A549 (cell line): Measurements from ENCODE around the gene SPIRE2. TPM values are rescaled to one million over a fixed set of nuclear protein-coding genes. Genes with fewer than 3 reads are reported as not detected.

ENCODE experiments used
- ATAC-seq, 2 experiments: fragments of 200-7000 bp in 1 of 2; fragments of >200 bp in 1 of 2; cut with Nextera tagmentation in 1 of 2; cut with Tn5 transposase in 1 of 2; 3 replicates each; pipeline versions ENCODE4 v1.8.0 to v1.9.1; 2018 to 2020; ENCODE audit warnings: mild to moderate bottlenecking in 1 of 2, moderate library complexity in 1 of 2
- CTCF ChIA-PET: fragments of 300-600 bp; sonication (Branson Sonifier 250); formaldehyde crosslinking; extraction: SDS; loops from one replicate; lab custom pipeline; 2021; ENCODE audit warnings: antibody characterized with exemption, inconsistent platforms; lab: Yijun Ruan, JAX
- POLR2A ChIA-PET: fragments of 350-600 bp; formaldehyde crosslinking; extraction: SDS; loops from one replicate; lab custom pipeline; 2021; ENCODE audit warnings: antibody characterized with exemption, inconsistent platforms; lab: Yijun Ruan, JAX
- DNase-seq, 2 experiments: peaks; one replicate each; pipeline versions ENCODE4 v3.0.0 to v3.0.0-alpha.2; 2011 to 2016; ENCODE audit warnings: low read depth in 1 of 2, low spot score in 1 of 2
- FAIRE-seq: peaks from 2 replicates; lab custom pipeline; 2011; peaks lifted over from hg19 to GRCh38; lab: Jason Lieb, UNC
- H3K27ac ChIP-seq, 2 experiments: fragments of >200 bp; sonication (Bioruptor Twin); formaldehyde crosslinking; 3 replicates each; pipeline ENCODE4 v1.5.1; 2016 to 2017
- H3K4me1 ChIP-seq: fragments of >200 bp; sonication (Bioruptor Twin); formaldehyde crosslinking; 3 replicates; pipeline ENCODE4 v1.6.1; 2016
- H3K4me2 ChIP-seq: fragments of >200 bp; sonication (Bioruptor Twin); formaldehyde crosslinking; 3 replicates; pipeline ENCODE4 v1.6.1; 2016
- H3K4me3 ChIP-seq: fragments of >200 bp; sonication (Bioruptor Twin); formaldehyde crosslinking; 3 replicates; pipeline ENCODE4 v1.5.1; 2016
- H3K9me3 ChIP-seq: fragments of >200 bp; sonication (Bioruptor Twin); formaldehyde crosslinking; 3 replicates; pipeline ENCODE4 v1.6.1; 2016
- ATOH8 ChIP-seq: fragments of 250-450 bp; sonication (Bioruptor Pico); IDR thresholded peaks from 2 replicates; pipeline ENCODE4 v1.5.0; 2020; ENCODE audit warnings: low read depth, mild to moderate bottlenecking, moderate library complexity
- BCL3 ChIP-seq: fragments of >200 bp; sonication (Bioruptor Twin); formaldehyde crosslinking; IDR thresholded peaks from 3 replicates; pipeline ENCODE4 v1.6.1; 2016
- CBX2 ChIP-seq: fragments of 200-600 bp; sonication (generic); IDR thresholded peaks from 2 replicates; pipeline ENCODE4 v1.6.1; 2016; ENCODE audit warnings: low read depth, mild to moderate bottlenecking, borderline replicate concordance
- CBX8 ChIP-seq: fragments of 200-600 bp; sonication (generic); IDR thresholded peaks from 2 replicates; pipeline ENCODE4 v1.6.1; 2016
- CHD2 ChIP-seq: fragments of 150-350 bp; IDR thresholded peaks from 2 replicates; pipeline ENCODE4 v1.6.1; 2014; ENCODE audit warnings: low read length; ENCODE audit not compliant: partially characterized antibody
- CHD4 ChIP-seq: fragments of 200-600 bp; sonication (generic); IDR thresholded peaks from 2 replicates; pipeline ENCODE4 v1.6.1; 2016; ENCODE audit warnings: antibody characterized with exemption, mild to moderate bottlenecking, borderline replicate concordance
- E2F6 ChIP-seq: IDR thresholded peaks from 2 replicates; pipeline ENCODE4 v1.6.1; 2012; ENCODE audit warnings: low read depth, borderline replicate concordance
- EHF ChIP-seq: fragments of 250-450 bp; sonication (Bioruptor Pico); IDR thresholded peaks from 2 replicates; pipeline ENCODE4 v1.5.0; 2020; ENCODE audit warnings: mild to moderate bottlenecking
- EHMT2 ChIP-seq: fragments of 200-600 bp; sonication (generic); IDR thresholded peaks from 2 replicates; pipeline ENCODE4 v1.6.1; 2016; ENCODE audit warnings: antibody characterized with exemption, low read depth, mild to moderate bottlenecking, moderate library complexity
- FOSB ChIP-seq: fragments of 250-450 bp; sonication (Bioruptor Pico); IDR thresholded peaks from 2 replicates; pipeline ENCODE4 v1.5.0; 2020; ENCODE audit warnings: mild to moderate bottlenecking, moderate library complexity
- HOXA7 ChIP-seq: fragments of 250-450 bp; sonication (Bioruptor Pico); IDR thresholded peaks from 2 replicates; pipeline ENCODE4 v1.5.0; 2020; ENCODE audit warnings: mild to moderate bottlenecking, moderate library complexity
- HOXB13 ChIP-seq: fragments of 250-450 bp; sonication (Bioruptor Pico); IDR thresholded peaks from 2 replicates; pipeline ENCODE4 v1.5.0; 2020; ENCODE audit warnings: low read depth, mild to moderate bottlenecking, moderate library complexity
- HOXB5 ChIP-seq: fragments of 250-450 bp; sonication (Bioruptor Pico); IDR thresholded peaks from 2 replicates; pipeline ENCODE4 v1.5.0; 2020; ENCODE audit warnings: mild to moderate bottlenecking, moderate library complexity
- JUN ChIP-seq, 2 experiments: fragments of >200 bp; sonication (Bioruptor Twin); formaldehyde crosslinking; IDR thresholded peaks; 2 replicates in 1 of 2; 3 replicates in 1 of 2; pipeline ENCODE4 v1.6.1; 2016 to 2017
- JUNB ChIP-seq: fragments of >200 bp; sonication (Bioruptor Twin); formaldehyde crosslinking; IDR thresholded peaks from 2 replicates; pipeline ENCODE4 v1.6.1; 2016
- KDM1A ChIP-seq: fragments of 200-600 bp; sonication (generic); IDR thresholded peaks from 2 replicates; pipeline ENCODE4 v1.6.1; 2016; ENCODE audit warnings: low read depth, mild to moderate bottlenecking
- KDM5A ChIP-seq: fragments of 200-600 bp; sonication (generic); IDR thresholded peaks from 2 replicates; pipeline ENCODE4 v1.6.1; 2016; ENCODE audit warnings: antibody characterized with exemption, mild to moderate bottlenecking
- MAFK ChIP-seq: fragments of 450-650 bp; IDR thresholded peaks from 2 replicates; pipeline ENCODE4 v1.6.1; 2014; ENCODE audit not compliant: partially characterized antibody
- MAX ChIP-seq: IDR thresholded peaks from 2 replicates; pipeline ENCODE4 v1.6.1; 2012
- NFE2L2 ChIP-seq: fragments of 150-350 bp; conservative IDR thresholded peaks from 2 replicates; pipeline ENCODE4 v1.6.1; 2014; ENCODE audit warnings: low read length
- NPAS2 ChIP-seq: fragments of 250-450 bp; sonication (Bioruptor Pico); IDR thresholded peaks from 2 replicates; pipeline ENCODE4 v1.8.0; 2022; ENCODE audit warnings: mild to moderate bottlenecking, moderate library complexity, borderline replicate concordance
- NR3C1 ChIP-seq: fragments of >200 bp; sonication (Bioruptor Twin); formaldehyde crosslinking; IDR thresholded peaks from 3 replicates; pipeline ENCODE4 v1.6.1; 2017
- POLR2A ChIP-seq: IDR thresholded peaks from 2 replicates; pipeline ENCODE4 v1.6.1; 2012; ENCODE audit warnings: mild to moderate bottlenecking, low read length
- RAD21 ChIP-seq, 2 experiments: fragments of >200 bp in 1 of 2; sonication (Bioruptor Twin) in 1 of 2; formaldehyde crosslinking in 1 of 2; IDR thresholded peaks in 1 of 2; conservative IDR thresholded peaks in 1 of 2; 2 replicates in 1 of 2; 3 replicates in 1 of 2; pipeline ENCODE4 v1.6.1; 2012 to 2018; ENCODE audit warnings: inconsistent platforms in 1 of 2
- RARB ChIP-seq: fragments of 250-450 bp; sonication (Bioruptor Pico); IDR thresholded peaks from 2 replicates; pipeline ENCODE4 v1.8.0; 2021; ENCODE audit warnings: mild to moderate bottlenecking, moderate library complexity
- RCOR1 ChIP-seq: fragments of 150-350 bp; IDR thresholded peaks from 2 replicates; pipeline ENCODE4 v1.6.1; 2014; ENCODE audit warnings: antibody characterized with exemption, low read length, low read depth
- REST ChIP-seq: fragments of 200-600 bp; sonication (generic); IDR thresholded peaks from 2 replicates; pipeline ENCODE4 v1.6.1; 2016; ENCODE audit warnings: antibody characterized with exemption, mild to moderate bottlenecking, moderate library complexity
- RFX5 ChIP-seq: fragments of 450-650 bp; IDR thresholded peaks from 2 replicates; pipeline ENCODE4 v1.7.1; 2014; ENCODE audit warnings: antibody characterized with exemption, mild to moderate bottlenecking, moderate library complexity
- RNF2 ChIP-seq: fragments of 200-600 bp; sonication (generic); IDR thresholded peaks from 2 replicates; pipeline ENCODE4 v1.6.1; 2016; ENCODE audit warnings: low read depth, mild to moderate bottlenecking, antibody characterized with exemption, moderate library complexity, borderline replicate concordance
- ZNF302 ChIP-seq: fragments of 250-450 bp; sonication (Bioruptor Pico); IDR thresholded peaks from 2 replicates; pipeline ENCODE4 v1.9.0; 2021; ENCODE audit warnings: inconsistent platforms, mild to moderate bottlenecking, moderate library complexity
- WGBS: methylation state at CpG from one replicate; pipeline ENCODE4 v1.1.6; 2017; ENCODE audit errors: missing lambda C conversion rate; 5-methylcytosine and 5-hydroxymethylcytosine counted together
- polyA plus RNA-seq, 4 experiments: library from polyadenylated mRNA; depleted of rRNA in 3 of 4; stranded (reverse); fragments of >200 nt; fragmentation: RNase III in 1 of 4; extraction: RNeasy Plus Mini Kit Qiagen cat#74134 plus additional on column Dnase treatment in 1 of 4; gene quantifications; 2 replicates in 3 of 4; 3 replicates in 1 of 4; pipeline ENCODE4 v1.2.3, GENCODE V29; 2011 to 2017

SPIRE2 gene
- polyA plus RNA-seq, 2 of the 4 experiments (the other 2 are of a cell fraction): 6.0 to 9.9 TPM

GRCh38 chr16:89871895-89872294 lies 43.6 kb downstream of the SPIRE2 start:
- FAIRE-seq (no peak), DNase-seq (no peak), ATAC-seq (no peak)
- ChIA-PET CTCF (interaction anchor here (0.7 to 5.7 kb wide), 5 partner anchors 10 to 70 kb away, joined by 3 to 79 read pairs (median 3); partner anchors contain the start of genes FANCA and MC1R), POLR2A (no interaction called here)
- peak overlapping the region in 1 of 2 experiments; percentile 96; a peak in 2 of 6 replicates for H3K27ac ChIP-seq
- peaks cover 12% of the 10 kb centered on the region; the same call in 1 of the 3 replicates for H3K4me1 ChIP-seq
- H3K4me3 ChIP-seq: no peak overlapping the region
- WGBS: 96% methylated on average over 9 of the region's 9 CpGs
- H3K4me2 ChIP-seq: peak overlapping the region; percentile 95; the same call in 2 of the 3 replicates
- peaks cover 14% of the 10 kb centered on the region for H3K9me3 ChIP-seq
- TF ChIP-seq CBX8: no peak
- no peak for TF ChIP-seq MAFK
- 0 out of 2 replicates have a peak, but pooled peaks have one; percentile 56 for TF ChIP-seq KDM1A
- no peak for TF ChIP-seq EHMT2

GRCh38 chr16:89873109-89873971 lies 45.1 kb downstream of the SPIRE2 start, which contains the start of gene TCF25:
TCF25 (plus strand) TSS chr16:89873592; CDS start chr16:89873668, 76 bp downstream.
- 0% methylated on average over 7 of the region's 104 CpGs for WGBS
- TF ChIP-seq NR3C1: no peak
- no peak for TF ChIP-seq RCOR1
- TF ChIP-seq BCL3: peak; percentile 61; the same call in 1 of the 3 replicates
- 0 out of 2 replicates have a peak, but pooled peaks have one; percentile 41 for TF ChIP-seq ZNF302 (CRISPR knock-in tag)
- TF ChIP-seq NFE2L2: no peak
- TF ChIP-seq REST: no peak; the same call in 1 of the 2 replicates
- peak; percentile 83 to 88; a peak in 4 of 5 replicates for TF ChIP-seq JUN (IDR thresholded peaks at IDR 0.05)
- TF ChIP-seq MAX: peak; percentile 96
- TF ChIP-seq NPAS2 (CRISPR knock-in tag): peak; percentile 42; the same call in 1 of the 2 replicates
- peak; percentile 94 for TF ChIP-seq HOXB13 (CRISPR knock-in tag)
- TF ChIP-seq ATOH8 (CRISPR knock-in tag): peak; percentile 87
- TF ChIP-seq CBX2: no peak
- peak; percentile 73; the same call in 1 of the 2 replicates for TF ChIP-seq HOXA7
- TF ChIP-seq RAD21 (conservative IDR thresholded peaks at IDR 0.05 in 1 of 2, IDR thresholded peaks at IDR 0.05 in 1 of 2): no peak
- peak; percentile 81; the same call in 1 of the 2 replicates for TF ChIP-seq FOSB (CRISPR knock-in tag)
- 0 out of 2 replicates have a peak, but pooled peaks have one; percentile 37 for TF ChIP-seq RNF2
- no peak for TF ChIP-seq CHD4
- peak; percentile 54 for TF ChIP-seq POLR2A
- TF ChIP-seq KDM5A: no peak
- peak; percentile 23 for TF ChIP-seq CHD2
- peak; percentile 87; the same call in 1 of the 2 replicates for TF ChIP-seq EHF (CRISPR knock-in tag)
- TF ChIP-seq E2F6: peak; percentile 97
- no peak for TF ChIP-seq JUNB
- no peak for TF ChIP-seq RFX5
- TF ChIP-seq RARB (CRISPR knock-in tag): peak; percentile 49; the same call in 1 of the 2 replicates
- peak; percentile 87; the same call in 1 of the 2 replicates for TF ChIP-seq HOXB5

More at GRCh38 chr16:89873109-89873971, 45.1 kb downstream of the SPIRE2 start, which contains the start of gene TCF25:
- H3K4me2 ChIP-seq: peak within 1 kb of the TSS; percentile 95
- ChIA-PET POLR2A (interaction anchor here (0.5 to 3.0 kb wide), 30 partner anchors 8 to 282 kb away, joined by 3 to 34 read pairs (median 4); partner anchors contain the start of genes FANCA, MC1R, SPIRE2 and TUBB3), CTCF (interaction anchor here (0.7 to 5.7 kb wide), 3 partner anchors 11 to 167 kb away, joined by 3 to 79 read pairs (median 3); no protein-coding TSS in a partner anchor)
- ATAC-seq: peak; percentile 78 to 80
- peak within 1 kb of the TSS; percentile 85 for H3K4me3 ChIP-seq
- H3K4me1 ChIP-seq: peaks cover 12% of the 10 kb centered on the region; the same call in 1 of the 3 replicates
- no peak for FAIRE-seq
- peak within 1 kb of the TSS; percentile 96 to 99 for H3K27ac ChIP-seq
- peak; percentile 73 to 91 for DNase-seq
- peaks cover 2% of the 10 kb centered on the region; the same call in 2 of the 3 replicates for H3K9me3 ChIP-seq
